Effector CD4-positive, alpha-beta T cell (primary cell): Measurements from ENCODE around the gene KLF7.
A peak's percentile ranks its signal among the peaks of the same experiment; 100 is the strongest.

Source experiments
- DNase-seq: peaks from one replicate; pipeline ENCODE4 v3.0.0-alpha.2; 2020
- total RNA-seq: gene quantifications from one replicate; lab custom pipeline; 2026; lab: John Stamatoyannopoulos, UW

KLF7 gene
- total RNA-seq = 107 reads per million, percentile 84 among the genes with 10 or more reads in this experiment

GRCh38 chr2:207165121-207166038 lies at the start of gene KLF7:
Gene KLF7, minus strand, starts transcription at chr2:207165948. Its CDS starts 380 bp downstream, at chr2:207165568.
- DNase-seq = peak; percentile 46

- no peak for DNase-seq
Measured at GRCh38 chr2:207215308-207215707, 49.6 kb upstream of the KLF7 start.

- no peak for DNase-seq
Measured at GRCh38 chr2:207214446-207214845, 48.7 kb upstream of the KLF7 start.

- DNase-seq = no peak
Measured at GRCh38 chr2:207206011-207206410, 40.3 kb upstream of the KLF7 start.

- DNase-seq = no peak
Measured at GRCh38 chr2:207205173-207205957, 39.6 kb upstream of the KLF7 start.

GRCh38 chr2:207203056-207203455 lies 37.3 kb upstream of the KLF7 start:
- DNase-seq = no peak

GRCh38 chr2:207202645-207203044 lies 36.9 kb upstream of the KLF7 start:
- no peak for DNase-seq

- DNase-seq = no peak
Measured at GRCh38 chr2:207201416-207201815, 35.7 kb upstream of the KLF7 start.

- no peak for DNase-seq
Measured at GRCh38 chr2:207200136-207200535, 34.4 kb upstream of the KLF7 start.

GRCh38 chr2:207194028-207194427 lies 28.3 kb upstream of the KLF7 start:
- DNase-seq = no peak

GRCh38 chr2:207188626-207189419 lies 23.1 kb upstream of the KLF7 start:
- DNase-seq = no peak

GRCh38 chr2:207185372-207185771 lies 19.6 kb upstream of the KLF7 start:
- DNase-seq = no peak

GRCh38 chr2:207184768-207185167 lies 19.0 kb upstream of the KLF7 start:
- DNase-seq = no peak

- DNase-seq = no peak
Measured at GRCh38 chr2:207184348-207184747, 18.6 kb upstream of the KLF7 start.

- no peak for DNase-seq
Measured at GRCh38 chr2:207183506-207183905, 17.8 kb upstream of the KLF7 start.

GRCh38 chr2:207182911-207183310 lies 17.2 kb upstream of the KLF7 start:
- DNase-seq = no peak

- no peak for DNase-seq
Measured at GRCh38 chr2:207181526-207182274, 16.0 kb upstream of the KLF7 start.

- DNase-seq = no peak
Measured at GRCh38 chr2:207180741-207181140, 15.0 kb upstream of the KLF7 start.

- no peak for DNase-seq
Measured at GRCh38 chr2:207176247-207176646, 10.5 kb upstream of the KLF7 start.

GRCh38 chr2:207173641-207174040 lies 7.9 kb upstream of the KLF7 start:
- no peak for DNase-seq

GRCh38 chr2:207167099-207167923 lies 1.6 kb upstream of the KLF7 start:
- DNase-seq = no peak
